ENCODE data around the gene KRT38.

The KRT38 gene

DNA sequence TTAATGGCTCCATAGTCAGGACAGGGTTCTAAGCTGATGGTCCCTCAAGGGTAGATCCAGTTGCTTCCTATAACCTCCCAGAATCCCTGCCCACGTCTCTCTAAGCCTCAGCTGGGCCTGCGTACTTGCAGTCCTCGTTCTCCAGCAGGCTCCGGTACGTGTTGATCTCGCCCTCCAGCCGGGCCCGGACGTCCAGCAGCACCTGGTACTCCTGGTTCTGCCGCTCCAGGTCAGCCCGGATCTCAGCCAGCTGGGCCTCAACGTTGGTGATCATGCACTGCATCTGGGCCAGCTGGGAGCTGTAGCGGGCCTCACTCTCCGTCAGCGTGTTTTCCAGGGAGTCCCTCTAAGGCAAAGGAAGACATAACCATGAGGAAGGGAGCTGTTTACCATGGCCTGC, 21.9 kb upstream of the KRT38 start:
- H3K4me3 ChIP-seq (ENCODE audit: low read length), result no peak overlapping the region
- TF ChIP-seq, protein P1, sequence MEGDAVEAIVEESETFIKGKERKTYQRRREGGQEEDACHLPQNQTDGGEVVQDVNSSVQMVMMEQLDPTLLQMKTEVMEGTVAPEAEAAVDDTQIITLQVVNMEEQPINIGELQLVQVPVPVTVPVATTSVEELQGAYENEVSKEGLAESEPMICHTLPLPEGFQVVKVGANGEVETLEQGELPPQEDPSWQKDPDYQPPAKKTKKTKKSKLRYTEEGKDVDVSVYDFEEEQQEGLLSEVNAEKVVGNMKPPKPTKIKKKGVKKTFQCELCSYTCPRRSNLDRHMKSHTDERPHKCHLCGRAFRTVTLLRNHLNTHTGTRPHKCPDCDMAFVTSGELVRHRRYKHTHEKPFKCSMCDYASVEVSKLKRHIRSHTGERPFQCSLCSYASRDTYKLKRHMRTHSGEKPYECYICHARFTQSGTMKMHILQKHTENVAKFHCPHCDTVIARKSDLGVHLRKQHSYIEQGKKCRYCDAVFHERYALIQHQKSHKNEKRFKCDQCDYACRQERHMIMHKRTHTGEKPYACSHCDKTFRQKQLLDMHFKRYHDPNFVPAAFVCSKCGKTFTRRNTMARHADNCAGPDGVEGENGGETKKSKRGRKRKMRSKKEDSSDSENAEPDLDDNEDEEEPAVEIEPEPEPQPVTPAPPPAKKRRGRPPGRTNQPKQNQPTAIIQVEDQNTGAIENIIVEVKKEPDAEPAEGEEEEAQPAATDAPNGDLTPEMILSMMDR (conservative IDR thresholded peaks at IDR 0.05; ENCODE audit: low read depth, low read length), result no peak
- DNase-seq (ENCODE audit: low read depth), result no peak

DNA sequence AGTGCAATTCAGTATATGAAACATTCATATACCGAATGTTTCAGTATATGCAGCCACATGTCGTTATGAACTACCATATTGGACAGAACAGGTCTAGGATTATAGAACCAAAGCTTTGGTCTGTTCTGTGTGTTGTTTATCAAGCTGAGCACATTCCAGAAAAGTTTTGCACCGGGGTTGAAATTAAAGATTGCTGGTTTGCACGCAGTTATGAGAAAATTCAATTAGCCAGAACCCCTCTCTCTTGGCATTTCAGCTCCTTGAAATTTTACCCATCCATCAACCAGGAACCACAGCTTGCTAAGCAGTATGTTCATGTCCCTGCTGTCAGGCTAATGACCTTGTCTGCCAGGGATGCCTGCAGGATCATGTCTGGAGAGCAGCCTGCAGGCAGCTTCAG, 16.9 kb upstream of the KRT38 start:
- DNase-seq (ENCODE audit: low read depth), result no peak
- TF ChIP-seq, protein P1 (conservative IDR thresholded peaks at IDR 0.05; ENCODE audit: low read depth, low read length), result no peak
- no peak overlapping the region for H3K4me3 ChIP-seq (ENCODE audit: low read length)

DNA sequence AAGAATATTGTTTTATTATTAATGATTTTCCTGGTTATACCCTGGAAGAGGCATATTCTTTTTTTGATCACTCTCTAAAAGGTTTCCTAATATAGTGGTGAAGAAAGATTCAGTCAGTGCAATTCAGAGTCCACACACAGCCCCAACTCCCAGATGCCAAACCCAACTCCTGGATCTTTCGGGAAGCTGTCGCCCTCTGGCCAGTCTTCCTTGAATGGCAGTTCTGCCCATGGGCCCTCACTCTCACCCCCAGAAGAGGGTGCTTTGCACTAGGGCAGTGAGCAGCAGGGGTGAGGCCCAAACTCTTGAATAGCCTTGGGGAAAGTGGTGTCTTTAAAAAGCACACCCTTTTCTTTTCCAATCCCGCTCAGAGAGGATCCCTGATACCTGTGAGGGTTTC, 15.4 kb upstream of the KRT38 start:
- H3K4me3 ChIP-seq (ENCODE audit: low read length), result no peak overlapping the region
- TF ChIP-seq, protein P1 (conservative IDR thresholded peaks at IDR 0.05; ENCODE audit: low read depth, low read length), result peak; percentile 6

DNA sequence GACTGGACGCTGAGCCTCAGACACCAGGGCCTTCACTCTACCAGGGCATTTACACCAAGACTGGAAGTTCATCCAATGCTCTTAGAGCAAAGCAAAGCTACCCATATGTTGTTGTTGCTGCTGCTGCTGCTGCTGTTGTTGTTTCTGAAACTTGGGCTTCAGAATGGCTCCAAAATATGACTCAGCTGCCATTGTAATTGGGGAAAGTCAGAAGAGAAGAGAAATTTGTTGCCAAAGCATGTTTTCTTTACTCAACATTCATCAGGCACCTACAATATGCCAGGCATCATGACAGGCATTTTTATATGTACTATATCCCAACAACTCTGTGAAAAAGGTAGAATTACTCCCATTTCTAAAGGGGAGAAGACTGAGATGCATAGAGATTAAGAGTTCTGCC, 14.5 kb upstream of the KRT38 start:
- no peak overlapping the region for H3K4me3 ChIP-seq (ENCODE audit: low read length)
- DNase-seq (ENCODE audit: low read depth), result no peak
- TF ChIP-seq, protein P1 (conservative IDR thresholded peaks at IDR 0.05; ENCODE audit: low read depth, low read length), result no peak

More for the DNA sequence above, 15.4 kb upstream of the KRT38 start:
- DNase-seq (ENCODE audit: low read depth), result no peak

DNA sequence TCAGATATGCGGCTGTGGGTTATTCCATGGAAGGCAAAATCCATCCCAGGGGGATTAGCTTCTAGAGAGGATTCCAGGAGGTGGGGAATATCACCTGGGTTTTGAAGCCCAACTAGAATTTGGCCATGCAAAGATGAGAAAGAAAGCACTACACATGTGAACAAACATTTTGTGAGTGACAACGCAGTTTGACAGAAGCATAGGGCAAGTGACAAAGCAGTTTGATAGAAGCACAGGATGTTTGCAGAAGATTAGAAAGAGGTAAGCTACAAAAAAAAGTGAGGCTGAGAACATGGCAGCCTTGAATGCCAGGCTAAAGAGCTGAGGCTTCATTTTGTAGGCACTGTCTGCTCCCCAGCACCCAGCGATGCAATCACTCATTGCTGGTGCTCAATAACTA, 12.3 kb upstream of the KRT38 start:
- no peak for DNase-seq (ENCODE audit: low read depth)
- no peak overlapping the region for H3K4me3 ChIP-seq (ENCODE audit: low read length)
- TF ChIP-seq, protein P1 (conservative IDR thresholded peaks at IDR 0.05; ENCODE audit: low read depth, low read length), result no peak

DNA sequence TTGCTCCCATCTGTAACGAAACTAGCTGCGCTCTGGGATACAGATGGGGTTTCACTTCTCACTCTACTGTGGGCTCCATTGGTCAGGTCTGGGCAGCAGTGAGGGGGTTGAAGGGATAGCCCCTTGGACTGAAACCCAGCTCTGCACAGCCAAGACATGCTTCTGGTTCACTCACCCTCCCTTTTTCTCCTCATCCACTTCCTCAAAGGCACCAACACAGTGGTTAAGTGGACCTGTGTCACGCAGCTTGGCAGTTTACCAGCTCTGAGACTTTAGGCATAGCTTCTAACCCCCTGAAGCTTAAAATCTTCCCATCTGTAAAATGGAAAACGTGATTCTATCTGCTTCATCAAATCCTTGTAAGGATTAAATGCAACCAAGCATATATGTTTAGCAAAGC, 11.5 kb upstream of the KRT38 start:
- TF ChIP-seq, protein P1 (conservative IDR thresholded peaks at IDR 0.05; ENCODE audit: low read depth, low read length), result no peak
- H3K4me3 ChIP-seq (ENCODE audit: low read length), result no peak overlapping the region
- DNase-seq (ENCODE audit: low read depth), result no peak

DNA sequence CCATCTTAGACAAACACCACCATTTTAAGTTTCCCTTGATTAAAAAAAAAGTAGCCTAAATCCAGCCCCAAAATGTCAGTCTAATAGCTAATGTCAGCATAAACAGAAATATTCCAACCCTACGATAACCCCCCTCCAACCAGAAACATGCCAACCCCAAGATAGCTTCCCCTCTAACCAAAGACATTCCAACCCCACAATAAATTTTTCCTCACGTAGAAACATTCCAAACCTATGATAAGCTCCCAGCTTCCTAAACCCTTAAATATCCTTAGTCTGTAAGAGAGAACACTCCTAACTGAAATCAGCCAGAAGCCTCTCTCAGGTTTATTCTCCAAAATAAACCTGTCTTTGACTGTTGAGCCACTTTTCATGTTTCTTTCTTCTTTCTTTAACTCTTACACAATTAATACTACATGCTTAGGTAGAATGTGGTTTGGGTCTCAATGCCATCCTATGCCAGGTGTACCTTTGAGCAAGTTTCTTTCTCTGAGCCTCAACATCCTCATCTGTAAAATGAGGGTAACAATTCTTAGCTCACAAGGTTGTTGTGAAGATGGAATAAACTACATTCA, 10.5 kb upstream of the KRT38 start:
- TF ChIP-seq, protein P1 (conservative IDR thresholded peaks at IDR 0.05; ENCODE audit: low read depth, low read length), result no peak
- no peak for DNase-seq (ENCODE audit: low read depth)

More for the DNA sequence above, 10.5 kb upstream of the KRT38 start:
- no peak overlapping the region for H3K4me3 ChIP-seq (ENCODE audit: low read length)

Data from retinal pigment epithelial cell (primary cell).